Fibroblast of lung (primary cell): ENCODE data around the gene MT1HL1. TPM values are rescaled to one million over a fixed set of nuclear protein-coding genes. Genes with fewer than 3 reads are reported as not detected.

Experiments
- DNase-seq, 2 donors: peaks; one replicate each; pipeline versions ENCODE4 v3.0.0 to v3.0.0-alpha.2; 2010; ENCODE audit warnings: low read depth in 2 of 2
- H2AFZ ChIP-seq: 2 replicates; pipeline ENCODE4 v1.5.1; 2012; ENCODE audit warnings: low read length, control low read depth, inconsistent platforms
- H3K27ac ChIP-seq: 2 replicates; pipeline ENCODE4 v1.5.1; 2011; ENCODE audit warnings: low read length, control low read depth; ENCODE audit not compliant: insufficient read depth
- H3K27me3 ChIP-seq: 2 replicates; pipeline ENCODE4 v1.5.1; 2011; ENCODE audit warnings: mild to moderate bottlenecking, low read length; ENCODE audit not compliant: control insufficient read depth, insufficient read depth
- H3K36me3 ChIP-seq: 2 replicates; pipeline ENCODE4 v1.5.1; 2011; ENCODE audit warnings: low read length; ENCODE audit not compliant: control insufficient read depth, insufficient read depth
- H3K4me1 ChIP-seq: 2 replicates; pipeline ENCODE4 v1.5.1; 2011; ENCODE audit warnings: low read length; ENCODE audit not compliant: control insufficient read depth, insufficient read depth; ENCODE audit errors: extremely low read depth
- H3K4me2 ChIP-seq: 2 replicates; pipeline ENCODE4 v1.5.1; 2011; ENCODE audit warnings: low read length, control low read depth; ENCODE audit not compliant: insufficient read depth; ENCODE audit errors: extremely low read depth
- H3K4me3 ChIP-seq, 4 experiments: fragments of 200-600 bp in 1 of 4; sonication (generic) in 1 of 4; replicated peaks in 1 of 4; 2 replicates each; pipeline ENCODE4 v1.5.1; 2011 to 2016; ENCODE audit warnings: low read length in 4 of 4, low read depth in 3 of 4, mild to moderate bottlenecking in 3 of 4, control low read depth in 2 of 4, inconsistent platforms in 1 of 4, mixed read lengths in 1 of 4; ENCODE audit not compliant: insufficient read depth in 1 of 4; ENCODE audit errors: control extremely low read depth in 1 of 4
- H3K79me2 ChIP-seq: 2 replicates; pipeline ENCODE4 v1.5.1; 2012; ENCODE audit warnings: mild to moderate bottlenecking, low read length, inconsistent platforms; ENCODE audit not compliant: control insufficient read depth, insufficient read depth
- H3K9ac ChIP-seq: 2 replicates; pipeline ENCODE4 v1.5.1; 2011; ENCODE audit warnings: mild to moderate bottlenecking, low read length, control low read depth; ENCODE audit not compliant: insufficient read depth
- H3K9me3 ChIP-seq: 2 replicates; pipeline ENCODE4 v1.5.1; 2012; ENCODE audit warnings: low read depth, low read length; ENCODE audit not compliant: control insufficient read depth, insufficient read depth
- H4K20me1 ChIP-seq: 2 replicates; pipeline ENCODE4 v1.5.1; 2011; ENCODE audit warnings: low read length; ENCODE audit not compliant: control insufficient read depth, insufficient read depth; ENCODE audit errors: extremely low read depth
- CTCF ChIP-seq, 2 donors: IDR thresholded peaks in 1 of 2; conservative IDR thresholded peaks in 1 of 2; 1 replicate in 1 of 2; 2 replicates in 1 of 2; pipeline ENCODE4 v1.5.1; 2011 to 2012; ENCODE audit warnings: low read length in 2 of 2, control low read depth in 1 of 2, inconsistent platforms in 1 of 2, low read depth in 1 of 2, mild to moderate bottlenecking in 1 of 2
- EZH2 ChIP-seq: IDR thresholded peaks from 2 replicates; pipeline ENCODE4 v1.5.1; 2012; ENCODE audit warnings: low read length, control low read depth, mild to moderate bottlenecking; ENCODE audit errors: missing control alignments
- polyA plus RNA-seq, 2 donors: library from polyadenylated mRNA; depleted of rRNA in 1 of 2; stranded (reverse) in 1 of 2; unstranded in 1 of 2; fragments of >200 nt; gene quantifications; 2 replicates each; pipeline ENCODE4 v1.2.1, GENCODE V29; 2011 to 2012; ENCODE audit warnings: missing spikeins in 1 of 2
- total RNA-seq: library from RNA; depleted of rRNA; stranded (reverse); fragments of >200 nt; gene quantifications from 2 replicates; pipeline ENCODE4 v1.2.1, GENCODE V29; 2014

MT1HL1 gene
- total and polyA plus RNA-seq, 2 donors (not counting 1 experiment from before 2014, with no cell fraction given), result not detected

DNA sequence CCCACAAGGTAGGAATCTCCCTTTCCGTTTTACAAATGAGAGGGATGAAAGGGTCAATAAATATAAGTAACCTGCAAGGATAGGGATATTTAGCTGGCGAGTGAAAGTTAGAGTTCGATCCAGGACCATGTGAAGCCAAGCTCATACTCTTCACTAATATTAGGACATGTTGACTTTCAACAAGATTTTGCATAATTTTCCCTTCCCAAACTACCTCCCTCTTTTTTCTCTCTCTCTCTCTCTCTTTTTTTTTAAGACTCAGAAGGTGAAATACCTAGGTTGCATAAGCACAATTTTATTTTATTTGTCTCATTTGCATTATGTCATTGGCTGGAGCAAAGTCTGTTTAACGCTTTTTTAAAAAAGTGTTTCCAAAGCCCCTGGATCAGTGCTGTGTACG lies 8.1 kb upstream of the MT1HL1 start:
- DNase-seq, result no peak
- no peaks in the 10 kb centered on the region for H3K27me3 ChIP-seq
- H3K27ac ChIP-seq, result no peak overlapping the region
- no peak overlapping the region for H2AFZ ChIP-seq
- no peak overlapping the region for H3K4me3 ChIP-seq
- H3K79me2 ChIP-seq, result no peaks in the 10 kb centered on the region
- H3K4me1 ChIP-seq, result no peaks in the 10 kb centered on the region
- H3K4me2 ChIP-seq, result no peak overlapping the region
- H3K9ac ChIP-seq, result no peak overlapping the region
- no peaks in the 10 kb centered on the region for H3K9me3 ChIP-seq
- H3K36me3 ChIP-seq, result no peaks in the 10 kb centered on the region
- TF ChIP-seq CTCF (conservative IDR thresholded peaks at IDR 0.05 in 1 of 2, IDR thresholded peaks at IDR 0.05 in 1 of 2; ENCODE audit: low read depth in 1 of 2, low read length in 2 of 2), result no peak
- no peak for TF ChIP-seq EZH2
- H4K20me1 ChIP-seq, result no peaks in the 10 kb centered on the region

- Histone ChIP-seq H3K4me3 (no peak overlapping the region), H2AFZ (no peak overlapping the region), H3K79me2 (no peaks in the 10 kb centered on the region), H3K36me3 (no peaks in the 10 kb centered on the region), H3K9ac (no peak overlapping the region), H3K27ac (no peak overlapping the region), H3K9me3 (no peaks in the 10 kb centered on the region), H4K20me1 (no peaks in the 10 kb centered on the region), H3K4me2 (no peak overlapping the region), H3K27me3 (no peaks in the 10 kb centered on the region), H3K4me1 (no peaks in the 10 kb centered on the region)
- TF ChIP-seq EZH2 (no peak), CTCF (conservative IDR thresholded peaks at IDR 0.05 in 1 of 2, IDR thresholded peaks at IDR 0.05 in 1 of 2; ENCODE audit: low read depth in 1 of 2, low read length in 2 of 2) (no peak)
- peak in 1 of 2 donors; percentile 2 for DNase-seq
Observed at GRCh38 chr1:237011432-237011831, 7.2 kb upstream of the MT1HL1 start.

GRCh38 chr1:237009611-237010010 lies 5.4 kb upstream of the MT1HL1 start:
- Histone ChIP-seq H3K79me2 (no peaks in the 10 kb centered on the region), H4K20me1 (no peaks in the 10 kb centered on the region), H3K4me2 (no peak overlapping the region), H3K4me3 (no peak overlapping the region), H3K4me1 (no peaks in the 10 kb centered on the region), H2AFZ (no peak overlapping the region), H3K36me3 (no peaks in the 10 kb centered on the region), H3K27ac (no peak overlapping the region), H3K9ac (no peak overlapping the region), H3K27me3 (no peaks in the 10 kb centered on the region), H3K9me3 (no peaks in the 10 kb centered on the region)
- no peak for DNase-seq
- TF ChIP-seq CTCF (conservative IDR thresholded peaks at IDR 0.05 in 1 of 2, IDR thresholded peaks at IDR 0.05 in 1 of 2; ENCODE audit: low read depth in 1 of 2, low read length in 2 of 2) (no peak), EZH2 (no peak)
